ENCODE data around the gene KIF6.

The KIF6 gene

DNA sequence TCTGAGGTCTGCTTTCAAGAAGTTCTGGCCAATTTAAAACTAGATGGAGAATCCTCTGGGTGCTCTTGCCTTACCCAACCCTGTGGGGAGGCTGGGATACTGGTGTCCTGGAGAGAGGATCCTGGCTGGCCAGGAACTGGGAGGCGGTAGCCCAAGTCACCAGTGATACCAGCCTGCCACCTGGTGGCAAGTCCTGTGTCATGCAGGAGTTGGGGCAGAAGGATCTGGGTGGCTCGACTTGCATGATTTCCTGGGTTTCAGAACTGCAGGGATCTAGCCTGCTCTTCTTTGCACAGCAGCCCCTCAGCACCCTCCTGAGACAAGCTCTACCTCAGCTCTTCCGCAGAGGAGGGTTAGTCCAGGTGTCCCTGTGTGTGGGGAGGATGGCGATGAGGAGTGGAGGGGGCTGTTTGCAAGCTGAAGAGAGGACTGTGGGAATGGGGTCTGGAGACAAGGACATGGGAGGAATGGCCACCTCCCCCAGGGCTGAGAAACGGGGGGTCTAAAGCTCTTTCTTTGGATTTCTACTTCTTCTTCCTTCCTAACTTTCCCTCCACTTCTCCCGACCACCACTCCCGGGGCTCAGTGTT, 415.2 kb downstream of the KIF6 start:
- no peak overlapping the region for H3K4me3 ChIP-seq (ENCODE audit: low read length)
- DNase-seq (ENCODE audit: low read depth) = peak; percentile 66
- TF ChIP-seq, protein P1, sequence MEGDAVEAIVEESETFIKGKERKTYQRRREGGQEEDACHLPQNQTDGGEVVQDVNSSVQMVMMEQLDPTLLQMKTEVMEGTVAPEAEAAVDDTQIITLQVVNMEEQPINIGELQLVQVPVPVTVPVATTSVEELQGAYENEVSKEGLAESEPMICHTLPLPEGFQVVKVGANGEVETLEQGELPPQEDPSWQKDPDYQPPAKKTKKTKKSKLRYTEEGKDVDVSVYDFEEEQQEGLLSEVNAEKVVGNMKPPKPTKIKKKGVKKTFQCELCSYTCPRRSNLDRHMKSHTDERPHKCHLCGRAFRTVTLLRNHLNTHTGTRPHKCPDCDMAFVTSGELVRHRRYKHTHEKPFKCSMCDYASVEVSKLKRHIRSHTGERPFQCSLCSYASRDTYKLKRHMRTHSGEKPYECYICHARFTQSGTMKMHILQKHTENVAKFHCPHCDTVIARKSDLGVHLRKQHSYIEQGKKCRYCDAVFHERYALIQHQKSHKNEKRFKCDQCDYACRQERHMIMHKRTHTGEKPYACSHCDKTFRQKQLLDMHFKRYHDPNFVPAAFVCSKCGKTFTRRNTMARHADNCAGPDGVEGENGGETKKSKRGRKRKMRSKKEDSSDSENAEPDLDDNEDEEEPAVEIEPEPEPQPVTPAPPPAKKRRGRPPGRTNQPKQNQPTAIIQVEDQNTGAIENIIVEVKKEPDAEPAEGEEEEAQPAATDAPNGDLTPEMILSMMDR (conservative IDR thresholded peaks at IDR 0.05; ENCODE audit: low read length) = peak; percentile 94

DNA sequence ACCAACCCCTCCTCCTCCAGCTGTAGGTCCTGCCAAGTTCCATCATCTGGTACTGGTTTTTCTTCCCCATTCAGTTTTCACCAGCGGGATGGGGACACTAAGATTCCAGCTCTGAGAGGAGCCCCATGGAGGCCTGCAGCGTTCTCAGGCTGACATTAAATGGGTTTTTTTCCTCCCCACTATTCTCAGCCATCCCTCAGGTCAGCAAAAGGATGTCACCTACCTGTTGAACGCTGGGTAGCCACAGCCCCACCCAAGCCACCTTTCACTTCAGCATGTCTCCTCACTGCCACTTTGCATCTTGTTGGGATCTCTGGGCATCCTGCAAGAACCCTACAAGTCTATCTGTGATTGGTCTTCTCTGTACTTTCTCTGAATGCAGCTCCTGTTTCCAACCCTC, 417.7 kb downstream of the KIF6 start:
- no peak overlapping the region for H3K4me3 ChIP-seq (ENCODE audit: low read length)
- TF ChIP-seq, protein P1 (conservative IDR thresholded peaks at IDR 0.05; ENCODE audit: low read length) = no peak
- no peak for DNase-seq (ENCODE audit: low read depth)

DNA sequence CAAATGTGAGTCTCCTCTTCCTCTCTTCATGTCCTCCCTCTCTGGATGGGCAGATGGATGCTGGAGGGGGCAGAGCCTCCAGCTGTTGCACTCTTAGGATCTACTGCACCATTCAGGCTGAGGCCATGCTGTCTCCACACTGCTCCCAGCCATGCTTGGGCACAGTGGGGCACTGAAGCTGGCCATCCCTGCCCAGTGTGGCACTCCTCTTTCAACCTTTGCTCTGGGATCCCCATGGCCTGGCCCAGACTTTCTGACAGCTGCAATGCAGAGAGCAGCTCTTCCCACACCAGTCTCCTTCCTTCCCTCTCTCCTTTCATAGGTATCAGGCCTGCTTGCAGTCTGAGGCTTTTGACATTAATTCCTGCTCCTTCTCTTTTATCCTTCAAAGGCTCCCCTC, 420.3 kb downstream of the KIF6 start:
- TF ChIP-seq, protein P1 (conservative IDR thresholded peaks at IDR 0.05; ENCODE audit: low read length) = no peak
- no peak overlapping the region for H3K4me3 ChIP-seq (ENCODE audit: low read length)
- DNase-seq (ENCODE audit: low read depth) = no peak

DNA sequence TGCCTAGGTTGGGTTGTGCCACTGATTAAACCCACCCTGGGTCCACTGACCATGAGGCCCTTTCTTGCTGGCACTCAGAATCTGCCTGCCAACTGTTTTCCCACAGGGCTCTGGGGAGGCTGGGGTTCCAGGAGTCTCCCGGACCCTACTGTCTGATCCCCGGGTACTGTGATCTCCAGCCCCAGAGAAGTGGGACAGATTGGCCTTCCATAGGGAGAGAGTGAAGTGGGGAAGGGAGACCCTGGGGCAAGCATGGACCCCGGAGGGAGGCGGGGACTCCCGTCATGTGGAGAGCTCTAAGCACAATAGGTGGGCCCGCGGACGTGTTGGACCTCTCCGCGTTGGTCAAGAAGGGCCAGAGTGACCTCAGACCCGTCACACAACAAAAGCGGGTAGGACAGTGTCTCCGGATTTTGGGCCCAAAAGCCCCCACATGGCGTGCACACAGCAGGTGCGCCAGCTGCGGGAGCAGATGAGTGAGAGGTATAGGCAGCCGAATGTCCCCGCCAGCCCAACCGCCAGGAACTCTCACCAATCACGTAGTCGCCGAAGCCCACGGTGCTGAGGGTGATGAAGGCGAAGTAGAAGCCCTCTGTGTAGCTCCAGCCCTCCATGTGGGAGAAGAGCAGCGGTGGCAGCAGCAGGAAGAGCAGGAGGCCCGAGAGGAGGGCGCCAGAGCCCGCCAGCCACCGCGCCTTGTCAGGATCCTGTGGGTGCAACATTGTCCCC, 421.6 kb downstream of the KIF6 start:
- TF ChIP-seq, protein P1 (conservative IDR thresholded peaks at IDR 0.05; ENCODE audit: low read length) = no peak
- DNase-seq (ENCODE audit: low read depth) = no peak
- no peak overlapping the region for H3K4me3 ChIP-seq (ENCODE audit: low read length)

DNA sequence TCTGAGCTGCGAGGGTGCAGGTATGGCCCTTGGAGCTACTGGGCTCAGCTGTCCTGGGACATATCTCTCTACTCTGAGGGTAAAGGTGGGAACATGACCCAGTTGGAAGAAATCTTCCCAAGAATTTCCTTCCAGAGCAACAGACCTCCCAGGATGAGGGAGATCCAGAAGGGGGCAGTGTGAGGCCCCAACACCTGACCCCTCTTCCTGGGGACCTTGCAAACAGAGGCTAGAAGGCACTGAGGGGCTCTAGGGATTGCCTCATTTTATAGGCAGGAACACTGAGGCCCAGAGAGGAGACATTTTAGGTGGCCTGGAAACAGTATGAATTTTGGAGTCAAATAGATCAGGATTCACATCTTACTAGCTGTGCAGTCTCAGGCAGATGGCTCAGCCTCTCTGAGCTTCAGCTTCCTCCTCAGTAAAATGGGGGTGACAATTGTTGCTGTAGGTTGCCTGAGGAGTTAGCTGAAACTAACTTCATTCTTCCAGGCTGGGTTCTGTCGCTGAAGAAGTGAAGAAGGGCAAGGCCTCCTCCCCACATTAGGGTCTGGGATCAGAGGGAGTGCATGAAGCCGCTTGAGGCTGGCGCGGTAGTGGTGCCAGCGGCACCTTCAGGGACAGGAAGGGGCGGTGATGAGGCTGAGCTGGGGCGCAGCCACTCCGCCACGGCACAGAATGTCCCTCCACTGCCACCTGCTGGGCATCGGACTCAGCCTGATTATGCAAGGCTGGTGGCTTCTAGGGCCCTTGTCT, 422.4 kb downstream of the KIF6 start:
- DNase-seq (ENCODE audit: low read depth) = peak; percentile 52
- no peak overlapping the region for H3K4me3 ChIP-seq (ENCODE audit: low read length)
- TF ChIP-seq, protein P1 (conservative IDR thresholded peaks at IDR 0.05; ENCODE audit: low read length) = peak; percentile 84

DNA sequence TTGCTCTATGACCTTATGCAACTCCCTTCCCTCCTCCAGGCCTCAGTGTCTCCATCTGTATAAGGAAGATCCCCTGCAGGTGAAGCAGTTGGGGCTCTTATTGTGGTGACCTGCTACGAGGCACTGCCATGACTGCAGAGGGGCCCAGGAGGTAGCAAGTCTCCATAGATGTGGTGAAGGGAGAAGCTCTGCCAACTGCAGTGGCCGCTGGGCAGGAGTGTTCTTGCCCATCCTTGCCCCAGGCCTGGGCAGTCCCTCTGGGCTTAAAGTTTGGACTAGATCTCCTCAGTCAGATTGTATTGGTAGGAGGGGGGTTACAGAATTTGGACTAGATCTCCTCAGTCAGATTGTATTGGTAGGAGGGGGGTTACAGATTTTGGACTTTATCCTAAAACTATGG, 423.2 kb downstream of the KIF6 start:
- no peak for DNase-seq (ENCODE audit: low read depth)
- H3K4me3 ChIP-seq (ENCODE audit: low read length) = no peak overlapping the region
- TF ChIP-seq, protein P1 (conservative IDR thresholded peaks at IDR 0.05; ENCODE audit: low read length) = no peak

Data from AG10803 (cell line).